Left ventricle myocardium superior (tissue), 1 donor: ENCODE results near the gene BICRAL. TPM values are rescaled to one million over a fixed set of nuclear protein-coding genes. Genes with fewer than 3 reads are reported as not detected.
A peak's percentile ranks its signal among the peaks of the same experiment; 100 is the strongest.
"Not testable (repeated sequence)": the region's sequence is repeated elsewhere in the genome, so short reads cannot be mapped to it uniquely, and the experiment has no call there.

ENCODE experiments used
- ATAC-seq: fragments of 200-7000 bp; cut with Tn5 transposase; one replicate; pipeline ENCODE4 v1.9.1; 2020; ENCODE audit warnings: mild to moderate bottlenecking, moderate library complexity
- DNase-seq: peaks from one replicate; pipeline ENCODE4 v3.0.0-alpha.2; 2020
- intact Hi-C: fragments of 100-400 bp; cut with micrococcal nuclease; formaldehyde crosslinking; loops from one replicate; pipeline ENCODE4 v1.11.0; 2022
- total RNA-seq: library from RNA; stranded (reverse); fragmentation: NEBNext Ultra II Directional; extraction: Animal tissue kit (Norgen Biotek cat#: 25700); gene quantifications from one replicate; pipeline ENCODE4 v1.2.1, GENCODE V29; 2021
- donor health status: DM: no; HTN: yes; CAD: no; lungs with severe emphysema.

The BICRAL gene
- total RNA-seq, 1 donor from 2014 or later, result 13.0 TPM

DNA sequence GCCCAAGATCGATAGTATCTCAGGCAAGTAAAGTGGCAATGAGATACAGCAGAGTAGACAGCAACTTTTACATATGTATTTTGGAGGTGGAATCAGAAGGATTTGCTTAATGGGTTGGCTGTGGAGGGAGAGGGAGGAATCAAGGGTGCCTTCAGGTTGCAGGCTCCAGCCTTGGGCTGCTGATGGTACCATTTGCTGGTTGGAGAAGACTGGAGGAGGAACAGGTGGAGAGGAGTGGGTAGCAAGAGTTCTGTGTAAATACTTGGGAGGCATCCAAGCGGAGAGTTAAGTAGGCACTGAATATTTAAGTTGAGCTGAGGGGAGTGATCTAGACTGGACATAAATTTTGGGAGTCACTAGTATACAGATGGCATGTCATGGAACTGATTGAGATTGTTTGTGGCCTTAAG is 5.2 kb downstream of the BICRAL start:
- intact Hi-C loops, result no loop called here
- ATAC-seq, result no peak
- DNase-seq, result no peak

DNA sequence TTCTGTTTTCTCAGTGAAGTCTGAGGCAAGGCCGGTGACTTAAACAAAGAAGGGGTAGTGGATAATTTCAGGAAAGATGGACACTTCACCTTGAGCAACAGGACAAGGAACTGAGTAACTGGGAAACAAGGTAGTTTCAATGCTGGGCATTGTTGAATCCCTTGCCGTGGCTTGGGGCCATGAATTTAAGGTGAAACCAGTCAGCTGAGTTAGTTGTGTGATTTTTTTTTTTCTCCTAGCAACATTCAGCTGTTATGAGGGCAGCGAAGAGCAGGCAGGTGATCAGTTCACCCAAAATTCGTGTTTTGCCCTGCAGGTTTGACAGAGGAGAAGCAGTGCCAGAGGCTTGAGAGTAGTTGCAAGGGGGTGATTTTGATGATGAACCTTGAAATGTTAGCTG is 6.8 kb downstream of the BICRAL start:
- ATAC-seq (no peak), DNase-seq (no peak)
- intact Hi-C loops, result no loop called here

DNA sequence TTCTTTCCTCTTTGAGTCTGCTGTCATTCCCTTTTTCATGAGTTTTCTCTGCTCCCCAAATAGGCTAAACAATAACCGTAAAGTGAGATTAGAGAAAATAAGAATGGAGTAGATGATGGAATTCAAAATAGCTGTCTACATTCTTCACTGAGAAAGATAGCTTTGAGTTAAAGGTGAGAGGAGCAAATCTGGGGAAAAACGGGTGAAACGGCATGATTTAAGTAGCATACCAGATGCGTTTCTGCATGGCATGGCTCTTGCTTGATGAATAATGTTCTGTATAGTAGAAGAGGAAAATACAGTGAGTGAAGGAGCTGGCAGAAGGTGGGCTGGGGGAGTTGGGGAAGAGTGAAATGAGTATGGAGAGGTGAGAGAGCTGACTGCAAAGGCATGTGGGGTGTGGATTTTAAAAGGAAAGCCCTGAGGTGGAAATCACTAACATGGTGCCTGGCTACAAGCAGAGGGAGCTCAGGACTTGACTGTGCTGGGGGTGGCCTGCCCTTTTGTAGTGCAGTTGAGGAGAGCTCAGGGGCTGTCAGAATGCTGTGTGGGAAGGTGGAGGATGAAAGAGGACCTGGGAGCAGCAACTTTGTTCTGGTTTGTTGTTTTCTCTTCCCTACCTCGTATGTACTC is 8.8 kb downstream of the BICRAL start:
- intact Hi-C loops, result no loop called here
- peak; percentile 30 for ATAC-seq

DNA sequence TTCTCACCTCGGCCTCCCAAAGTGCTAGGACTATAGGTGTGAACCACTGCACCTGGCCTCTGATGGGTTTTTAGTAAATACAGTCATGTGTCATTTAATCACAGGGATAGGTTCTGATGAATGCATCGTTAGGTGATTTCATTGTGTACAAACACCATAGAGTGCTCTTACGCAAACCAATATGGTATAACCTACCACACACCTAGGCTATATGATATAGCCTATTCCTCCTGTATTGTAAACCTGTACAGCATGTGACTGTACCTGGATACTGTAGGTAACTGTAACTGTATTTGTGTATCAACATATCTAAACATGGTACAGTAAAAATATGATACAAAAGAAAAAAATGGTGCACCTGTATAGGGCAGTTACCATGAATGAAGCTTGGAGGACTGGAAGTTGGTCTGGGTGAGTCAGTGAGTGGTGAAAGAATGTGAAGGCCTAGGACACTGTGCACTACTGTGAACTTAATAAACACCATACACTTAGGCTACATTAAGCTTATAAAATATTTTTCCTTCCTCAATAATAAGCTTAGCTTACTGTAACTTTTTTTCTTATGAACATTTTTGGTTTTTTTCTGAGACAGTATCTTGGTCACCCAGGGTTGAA is 10.0 kb downstream of the BICRAL start:
- ATAC-seq (peak; percentile 36), DNase-seq (no peak)
- intact Hi-C loops, result no loop called here

More for the DNA sequence above, 8.8 kb downstream of the BICRAL start:
- DNase-seq, result no peak

DNA sequence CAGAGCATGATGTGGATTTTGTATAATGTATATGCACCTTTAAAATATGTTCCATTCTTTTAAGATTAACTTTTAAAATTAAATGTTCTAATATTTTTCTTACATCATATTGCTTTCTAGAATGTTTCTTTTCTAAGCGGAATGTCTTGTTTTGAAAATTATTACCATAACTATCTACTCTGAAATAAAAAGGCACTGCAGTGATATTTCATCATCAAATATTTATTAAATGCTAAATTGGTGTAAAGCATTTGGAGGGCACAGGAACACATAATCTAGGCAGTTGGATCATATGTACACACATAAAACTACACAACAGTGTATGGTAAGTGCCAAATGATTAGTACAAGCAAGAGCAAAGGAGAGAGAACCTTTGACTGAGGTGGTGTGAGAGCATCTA is 13.8 kb downstream of the BICRAL start:
- no peak for ATAC-seq
- intact Hi-C loops, result no loop called here

DNA sequence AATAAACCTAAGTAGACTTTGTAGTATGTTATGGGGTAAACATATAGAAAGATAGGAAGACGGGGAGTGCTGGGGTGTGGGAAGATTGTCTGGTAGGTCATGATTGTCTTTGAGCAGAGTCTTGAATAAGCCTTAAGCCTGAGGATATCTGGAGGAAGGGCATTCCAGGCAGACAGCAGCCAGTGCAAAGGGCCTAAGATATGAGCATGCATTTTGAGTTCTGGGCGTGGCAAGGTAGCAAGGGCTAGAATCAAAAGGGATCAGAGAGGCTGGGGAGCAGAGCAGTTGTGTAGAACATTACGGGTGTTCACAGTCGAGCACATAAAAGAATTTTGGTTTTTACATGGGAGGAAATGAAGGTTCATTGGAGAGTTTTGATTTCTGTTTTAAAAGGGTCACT is 14.3 kb downstream of the BICRAL start:
- intact Hi-C loops, result no loop called here
- no peak for DNase-seq
- no peak for ATAC-seq

More for the DNA sequence above, 13.8 kb downstream of the BICRAL start:
- no peak for DNase-seq

DNA sequence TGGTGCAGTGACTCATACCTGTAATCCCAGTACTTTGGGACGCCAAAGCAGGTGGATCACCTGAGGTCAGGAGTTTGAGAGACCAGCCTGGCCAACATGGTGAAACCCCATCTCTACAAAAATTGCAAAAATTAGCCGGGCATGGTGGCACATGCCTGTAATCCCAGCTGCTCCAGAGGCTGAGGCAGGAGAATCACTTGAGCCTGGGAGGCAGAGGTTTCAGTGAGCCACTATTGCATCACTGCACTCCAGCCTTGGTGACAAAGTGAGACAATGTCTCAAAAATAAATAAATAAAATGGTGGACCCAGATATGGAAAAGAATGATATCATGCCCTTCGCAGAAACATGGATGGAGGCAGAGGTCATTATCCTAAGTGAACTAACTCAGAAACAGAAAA is 15.8 kb downstream of the BICRAL start:
- ATAC-seq, intact Hi-C loops, DNase-seq: not testable (repeated sequence)

- no peak for ATAC-seq
- no peak for DNase-seq
Observed at GRCh38 chr6:42805297-42805861, 23.5 kb downstream of the BICRAL start.

GRCh38 chr6:42806359-42806758 is 24.5 kb downstream of the BICRAL start:
- ATAC-seq, DNase-seq, intact Hi-C loops: not testable (repeated sequence)

More at GRCh38 chr6:42805297-42805861, 23.5 kb downstream of the BICRAL start:
- intact Hi-C loops, result no loop called here

DNA sequence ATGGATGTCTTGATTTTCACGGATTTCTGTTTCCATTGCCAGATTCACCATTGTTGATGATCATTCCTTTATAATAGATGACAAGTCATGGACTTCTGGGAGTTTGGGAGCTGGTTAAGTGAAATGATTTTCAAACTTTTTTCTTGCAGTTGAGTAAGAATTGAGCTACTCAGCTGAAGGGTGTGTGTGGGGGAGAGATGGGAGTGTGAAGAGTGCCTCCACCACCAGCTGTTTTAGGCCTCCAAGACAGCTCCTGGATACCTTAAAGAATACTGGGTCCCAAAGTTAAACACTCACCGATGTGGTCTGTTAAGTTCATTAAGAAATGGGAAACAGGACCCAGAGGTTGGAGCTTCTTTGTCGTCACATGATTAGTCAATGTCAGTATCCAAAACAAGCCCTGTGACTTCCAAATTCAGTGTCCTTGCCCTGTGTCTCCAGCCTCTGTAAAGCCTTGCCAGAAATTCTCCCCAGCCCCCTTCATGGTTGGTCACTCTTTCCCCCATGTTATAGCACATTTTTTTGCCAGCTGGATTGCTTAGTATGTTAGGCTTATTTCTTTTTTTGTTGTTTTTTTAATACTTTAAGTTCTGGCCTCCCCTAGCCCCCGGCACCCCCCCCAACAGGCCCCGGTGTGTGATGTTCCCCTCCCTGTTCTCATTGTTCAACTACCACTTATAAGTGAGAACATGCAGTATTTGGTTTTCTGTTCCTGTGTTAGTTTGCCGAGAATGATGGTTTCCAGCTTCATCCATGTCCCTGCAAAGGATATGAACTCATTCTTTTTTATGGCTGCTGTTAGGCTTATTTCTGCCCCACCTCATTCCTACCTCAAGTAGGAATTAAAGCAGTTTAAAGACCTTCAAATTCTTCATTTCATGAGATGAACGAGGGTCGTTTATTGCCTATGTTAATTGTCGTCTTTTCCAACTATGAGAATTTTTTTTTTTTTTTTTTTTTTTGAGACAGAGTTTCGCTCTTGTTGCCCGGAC is 26.9 kb downstream of the BICRAL start:
- peak; percentile 51 for ATAC-seq
- DNase-seq, result no peak
- intact Hi-C loops, result no loop called here

DNA sequence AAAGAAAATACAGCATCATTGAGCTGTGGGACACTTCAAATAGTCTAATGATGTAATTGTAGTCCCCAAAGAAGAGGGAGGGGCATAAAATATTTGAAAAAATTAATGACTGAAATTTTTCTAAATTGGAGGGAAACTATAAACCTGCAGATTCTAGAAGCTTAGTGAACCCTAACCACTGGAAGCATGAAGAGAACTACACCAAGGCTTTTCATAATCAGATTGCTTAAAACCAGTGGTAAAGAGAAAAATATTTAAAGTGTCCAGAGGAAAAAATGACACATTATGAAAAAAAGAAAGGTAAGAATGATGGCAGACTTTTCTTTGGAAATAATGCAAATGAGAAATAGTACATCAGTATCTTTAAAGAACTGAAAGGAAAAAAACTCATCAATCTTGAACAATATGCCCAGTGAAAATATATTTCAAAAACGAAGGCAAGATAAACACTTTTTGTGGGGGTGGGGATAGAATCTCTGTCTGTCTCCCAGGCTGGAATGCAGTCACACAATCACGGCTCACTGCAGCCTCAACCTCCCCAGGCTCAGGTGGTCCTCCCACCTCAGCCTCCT is 31.3 kb downstream of the BICRAL start:
- ATAC-seq (no peak), DNase-seq (no peak)
- intact Hi-C loops, result no loop called here

- intact Hi-C loops, result no loop called here
- no peak for ATAC-seq
- no peak for DNase-seq
Observed at GRCh38 chr6:42813906-42814444, 32.1 kb downstream of the BICRAL start.

- ATAC-seq, intact Hi-C loops, DNase-seq: not testable (repeated sequence)
Observed at GRCh38 chr6:42815726-42816125, 33.9 kb downstream of the BICRAL start.

- no peak for DNase-seq
- intact Hi-C loops, result no loop called here
- no peak for ATAC-seq
Observed at GRCh38 chr6:42817907-42818306, 36.1 kb downstream of the BICRAL start.

DNA sequence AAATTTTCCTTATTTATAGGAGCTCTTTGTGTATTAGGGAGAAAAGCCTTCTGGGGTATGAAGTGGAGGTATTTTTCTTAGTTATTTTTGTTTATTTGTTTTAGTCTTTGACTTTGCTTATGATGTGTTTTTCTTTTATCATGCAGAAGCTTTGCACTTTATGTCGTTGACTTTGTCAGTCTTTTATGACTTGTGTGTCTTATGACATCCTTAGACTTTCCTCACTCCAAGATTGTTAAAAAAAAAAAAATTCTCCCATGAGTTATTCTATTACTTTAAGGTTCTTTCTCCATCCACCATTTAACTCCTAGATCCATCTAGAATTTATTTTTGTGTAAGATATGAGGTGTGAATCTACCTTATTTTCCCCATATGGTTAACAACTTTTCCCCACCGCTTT is 36.6 kb downstream of the BICRAL start:
- ATAC-seq (no peak), DNase-seq (no peak)
- intact Hi-C loops, result no loop called here

DNA sequence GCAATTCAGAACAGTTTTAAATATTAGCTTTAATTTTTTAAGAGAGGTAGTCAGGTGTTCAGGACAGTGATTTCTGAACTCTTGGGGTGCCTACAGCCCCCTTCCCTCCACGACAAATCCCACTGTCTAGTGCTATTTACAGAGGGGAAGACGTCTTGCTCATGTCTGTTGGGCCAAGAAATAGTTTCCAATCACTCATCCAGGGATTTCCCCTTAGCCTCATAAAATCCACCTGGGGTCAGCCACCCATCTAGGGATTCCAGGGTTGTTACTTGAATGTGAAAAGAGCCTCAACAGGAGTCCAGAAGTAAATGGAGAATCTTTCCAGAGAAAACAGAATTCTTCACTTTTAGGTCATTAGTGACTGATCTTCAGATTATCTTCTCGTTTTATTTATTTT is 37.0 kb downstream of the BICRAL start:
- DNase-seq (no peak), ATAC-seq (no peak)
- intact Hi-C loops, result no loop called here

DNA sequence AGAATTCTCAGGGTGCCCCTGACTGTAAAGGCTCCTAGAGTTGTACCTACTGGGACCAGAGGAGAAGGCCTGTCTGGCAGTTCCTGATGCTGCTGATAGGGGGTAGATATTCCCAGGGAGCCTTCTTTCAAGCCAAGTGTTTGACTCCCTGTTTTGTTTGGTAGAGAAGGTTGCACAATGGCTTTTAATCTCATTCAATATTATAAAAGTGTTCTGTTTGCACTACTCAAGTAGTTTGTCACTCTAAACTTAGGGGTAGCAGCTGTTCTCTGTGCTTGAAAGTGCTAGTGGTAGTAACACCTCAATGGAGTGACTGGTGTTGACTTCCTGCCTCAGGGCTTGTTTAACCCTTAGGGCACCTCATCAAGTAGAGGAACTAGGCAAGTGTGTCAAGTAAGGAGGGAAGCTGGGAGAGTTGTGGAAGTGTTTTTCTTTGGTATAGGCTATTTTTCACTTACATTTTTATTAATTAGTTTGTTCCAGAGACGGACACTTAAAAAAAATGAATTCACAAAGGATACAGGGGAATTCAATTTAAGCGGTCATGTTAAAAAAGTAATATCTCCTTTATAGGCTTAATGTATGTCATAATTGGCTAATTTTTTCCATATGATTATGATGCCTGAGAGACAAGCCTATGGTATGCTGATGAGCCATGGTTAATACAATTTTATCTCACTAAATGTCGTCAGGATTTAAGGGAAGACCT is 38.1 kb downstream of the BICRAL start:
- intact Hi-C loops, result no loop called here
- ATAC-seq (peak; percentile 57), DNase-seq (no peak)
